Measurements from ENCODE around the gene PIP5K1B. TPM values are rescaled to one million over a fixed set of nuclear protein-coding genes. Genes with fewer than 3 reads are reported as not detected.

PIP5K1B gene
- total RNA-seq, 1 experiment from 2014 or later = 2.5 TPM

DNA sequence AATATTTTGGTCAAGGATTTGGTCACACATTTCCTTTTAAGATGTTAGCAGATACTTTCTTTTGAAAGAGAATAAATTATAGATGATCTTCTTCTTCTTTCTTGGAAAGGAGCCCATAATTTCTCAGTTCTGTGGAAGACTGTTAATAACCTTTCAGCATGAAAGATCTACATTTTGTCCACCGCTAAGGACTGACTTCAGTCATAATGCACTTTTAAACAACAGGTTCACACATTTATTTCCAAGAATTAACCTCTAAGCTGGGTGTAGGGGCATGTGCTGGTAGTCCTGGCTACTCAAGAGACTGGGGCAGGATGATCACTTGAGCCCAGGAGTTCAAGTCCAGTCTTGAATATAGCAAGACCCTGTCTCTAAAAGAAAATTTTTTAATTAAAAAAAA lies 215.9 kb downstream of the PIP5K1B start:
- TF ChIP-seq, protein P1, sequence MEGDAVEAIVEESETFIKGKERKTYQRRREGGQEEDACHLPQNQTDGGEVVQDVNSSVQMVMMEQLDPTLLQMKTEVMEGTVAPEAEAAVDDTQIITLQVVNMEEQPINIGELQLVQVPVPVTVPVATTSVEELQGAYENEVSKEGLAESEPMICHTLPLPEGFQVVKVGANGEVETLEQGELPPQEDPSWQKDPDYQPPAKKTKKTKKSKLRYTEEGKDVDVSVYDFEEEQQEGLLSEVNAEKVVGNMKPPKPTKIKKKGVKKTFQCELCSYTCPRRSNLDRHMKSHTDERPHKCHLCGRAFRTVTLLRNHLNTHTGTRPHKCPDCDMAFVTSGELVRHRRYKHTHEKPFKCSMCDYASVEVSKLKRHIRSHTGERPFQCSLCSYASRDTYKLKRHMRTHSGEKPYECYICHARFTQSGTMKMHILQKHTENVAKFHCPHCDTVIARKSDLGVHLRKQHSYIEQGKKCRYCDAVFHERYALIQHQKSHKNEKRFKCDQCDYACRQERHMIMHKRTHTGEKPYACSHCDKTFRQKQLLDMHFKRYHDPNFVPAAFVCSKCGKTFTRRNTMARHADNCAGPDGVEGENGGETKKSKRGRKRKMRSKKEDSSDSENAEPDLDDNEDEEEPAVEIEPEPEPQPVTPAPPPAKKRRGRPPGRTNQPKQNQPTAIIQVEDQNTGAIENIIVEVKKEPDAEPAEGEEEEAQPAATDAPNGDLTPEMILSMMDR (conservative IDR thresholded peaks at IDR 0.05) = no peak
- Histone ChIP-seq H2BK15ac (ENCODE audit: low read depth, low read length) (no peak overlapping the region), H3K4me1 (ENCODE audit: insufficient read depth, low read length) (no peaks in the 10 kb centered on the region), H3K56ac (ENCODE audit: insufficient read length, low read depth, low read length) (no peak overlapping the region), H4K8ac (replicated peaks; ENCODE audit: insufficient read length, low read depth, low read length) (no peak overlapping the region), H3K79me1 (ENCODE audit: insufficient read depth, low read depth, low read length, poor library complexity, severe bottlenecking) (no peaks in the 10 kb centered on the region), H2BK20ac (ENCODE audit: low read depth, low read length, poor library complexity, severe bottlenecking) (no peak overlapping the region), H3K23me2 (ENCODE audit: insufficient read length, low read depth, low read length, poor library complexity, severe bottlenecking) (no peaks in the 10 kb centered on the region), H4K5ac (ENCODE audit: insufficient read length, low read depth, low read length) (no peak overlapping the region), H3K18ac (ENCODE audit: insufficient read length, low read depth, low read length) (no peak overlapping the region), H3K4ac (ENCODE audit: low read depth, low read length) (no peak overlapping the region), H4K91ac (ENCODE audit: insufficient read length, low read depth, low read length) (no peak overlapping the region), H2BK5ac (ENCODE audit: insufficient read length, low read length) (no peak overlapping the region), H3K9ac (ENCODE audit: extremely low read depth, insufficient read length, low read length) (no peak overlapping the region), H3K27ac (ENCODE audit: insufficient read length, low read depth, low read length) (no peak overlapping the region), H3K27me3 (ENCODE audit: insufficient read depth, low read length) (no peaks in the 10 kb centered on the region), H2BK120ac (ENCODE audit: low read depth, low read length, poor library complexity, severe bottlenecking) (no peak overlapping the region), H3K4me2 (ENCODE audit: insufficient read depth, insufficient read length, low read length) (no peak overlapping the region), H4K20me1 (ENCODE audit: control insufficient read depth, insufficient read depth, insufficient read length) (no peaks in the 10 kb centered on the region), H3T11ph (ENCODE audit: low read length) (no peak overlapping the region), H2AFZ (ENCODE audit: low read length) (no peak overlapping the region), H3K9me3 (ENCODE audit: control insufficient read depth, low read depth, low read length) (no peaks in the 10 kb centered on the region), H3K23ac (ENCODE audit: insufficient read length, low read depth, low read length) (no peak overlapping the region), H2AK5ac (ENCODE audit: insufficient read length, low read length) (no peak overlapping the region), H3K79me2 (ENCODE audit: insufficient read depth, low read length) (no peaks in the 10 kb centered on the region), H3K14ac (ENCODE audit: insufficient read depth, low read length) (no peak overlapping the region), H2BK12ac (ENCODE audit: insufficient read length, low read depth, low read length) (no peak overlapping the region)
- peaks cover 3 to 10% of the 10 kb centered on the region in 2 experiments; a peak in 2 of 4 replicates for H3K4me1 Mint-ChIP-seq
- H3K36me3 Mint-ChIP-seq (ENCODE audit: insufficient read depth in 1 of 3, low read depth in 3 of 3) = peaks cover 0 to 1% (median 0%) of the 10 kb centered on the region in 3 experiments; a peak in 2 of 7 replicates
- no peaks in the 10 kb centered on the region for H3K9me3 Mint-ChIP-seq
- no peak for DNase-seq
- H3K4me3 Mint-ChIP-seq = no peak overlapping the region
- H3K27ac Mint-ChIP-seq = no peak overlapping the region
- H3K27me3 Mint-ChIP-seq (ENCODE audit: low read depth) = no peaks in the 10 kb centered on the region
- WGBS (ENCODE audit: extremely low coverage, insufficient read length, low lambda C conversion rate) = no CpG with 5 or more reads among the region's 1 CpG
